Raji (cell line): Measurements from ENCODE around the gene GNG7.

Source experiments
- POLR2A ChIP-seq: IDR thresholded peaks from 2 replicates; pipeline ENCODE4 v1.6.1; 2011; ENCODE audit warnings: low read depth, low read length, control low read depth; ENCODE audit not compliant: insufficient read depth

GNG7 gene

GRCh38 chr19:2719920-2720776 lies 17.7 kb upstream of the GNG7 start:
- no peak for TF ChIP-seq POLR2A

GRCh38 chr19:2719232-2719735 lies 16.8 kb upstream of the GNG7 start:
- no peak for TF ChIP-seq POLR2A

- TF ChIP-seq POLR2A = no peak
These were observed 15.4 kb upstream of the GNG7 start for GRCh38 chr19:2717638-2718541.

DNA sequence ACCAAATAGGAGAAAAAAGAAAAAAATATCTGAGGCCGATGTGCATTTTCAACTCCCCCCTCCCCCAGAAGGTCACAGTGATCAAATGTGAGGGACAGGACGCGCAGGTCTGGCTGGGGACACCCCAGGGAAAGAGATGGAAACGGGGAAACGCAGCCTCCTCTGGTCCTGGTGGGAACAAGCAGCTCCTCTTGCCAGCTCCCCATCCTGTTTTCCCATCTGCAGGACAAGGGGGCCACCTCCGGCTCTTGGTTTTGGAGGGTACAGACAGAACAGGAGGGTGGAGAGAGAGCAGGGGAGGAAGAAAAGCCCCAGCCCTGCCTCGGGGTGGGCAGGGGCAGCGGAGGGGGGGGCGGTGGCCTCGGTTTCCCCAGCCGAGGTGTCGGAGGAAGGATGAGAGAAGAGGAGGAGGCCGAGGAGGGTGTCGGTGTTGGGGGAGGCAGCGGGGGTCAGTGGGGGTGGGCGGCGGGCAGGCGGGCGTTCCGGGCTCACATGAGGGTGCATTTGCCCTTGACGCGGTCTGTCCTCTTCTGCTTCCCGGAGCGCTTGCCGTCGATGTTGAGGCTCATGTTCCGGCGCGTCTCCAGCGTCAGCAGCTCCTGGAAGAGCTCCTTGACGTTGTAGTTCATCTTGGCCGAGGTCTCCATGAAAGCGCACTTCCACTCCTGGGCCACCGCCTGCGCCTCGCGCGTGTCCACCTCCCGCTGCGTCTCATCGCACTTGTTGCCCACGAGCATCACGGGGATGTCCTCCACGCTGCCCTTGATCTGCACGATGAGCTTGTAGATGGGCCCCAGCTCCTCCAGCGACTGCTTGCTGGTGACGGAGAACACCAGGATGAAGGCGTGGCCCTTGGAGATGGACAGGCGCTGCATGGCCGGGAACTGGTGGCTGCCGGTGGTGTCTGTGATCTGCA lies 14.5 kb upstream of the GNG7 start:
- TF ChIP-seq POLR2A = no peak

DNA sequence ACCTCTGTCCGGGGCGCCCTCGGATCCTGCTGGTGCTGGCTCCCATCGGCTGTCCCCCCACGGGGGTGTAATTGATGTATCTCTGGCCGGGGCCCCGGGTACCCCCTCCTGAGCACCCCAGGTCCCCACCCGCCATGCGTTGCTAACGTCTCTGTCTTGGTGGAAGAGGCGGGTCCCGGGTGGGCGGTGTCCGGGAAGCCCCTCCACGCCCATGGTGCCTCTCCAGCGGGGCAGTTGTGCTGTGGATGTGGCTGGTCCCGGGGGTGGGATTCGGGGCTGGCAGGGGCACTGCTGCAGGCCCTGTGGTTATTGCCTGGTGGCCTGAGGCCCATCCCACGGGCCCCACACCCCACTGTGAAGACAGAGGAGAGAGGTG lies 13.8 kb upstream of the GNG7 start:
- TF ChIP-seq POLR2A = no peak

- TF ChIP-seq POLR2A = no peak
These were observed 13.2 kb upstream of the GNG7 start for GRCh38 chr19:2715470-2716274.

- no peak for TF ChIP-seq POLR2A
These were observed 12.2 kb upstream of the GNG7 start for GRCh38 chr19:2714531-2715269.

GRCh38 chr19:2711875-2712205 lies 9.3 kb upstream of the GNG7 start:
- TF ChIP-seq POLR2A = no peak

- TF ChIP-seq POLR2A = no peak
These were observed 8.8 kb upstream of the GNG7 start for GRCh38 chr19:2711172-2711874.

DNA sequence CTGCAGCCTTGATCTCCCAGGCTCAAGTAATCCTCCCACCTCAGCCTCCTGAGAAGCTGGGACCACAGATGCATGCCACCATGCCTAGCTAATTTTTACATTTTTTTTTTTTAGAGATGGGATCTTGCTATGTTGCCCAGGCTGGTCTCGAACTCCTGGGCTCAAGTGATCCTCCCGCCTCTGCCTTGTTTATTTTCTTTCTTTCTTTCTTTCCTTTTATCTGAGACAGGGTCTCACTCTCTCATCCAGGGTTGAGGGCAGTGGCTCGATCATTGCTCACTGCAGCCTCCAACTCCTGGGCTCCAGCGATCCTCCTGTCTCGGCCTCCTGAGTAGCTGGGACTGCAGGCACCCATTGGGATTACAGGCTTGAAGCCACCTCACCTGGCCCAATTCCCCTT lies 3.8 kb upstream of the GNG7 start:
- no peak for TF ChIP-seq POLR2A

- no peak for TF ChIP-seq POLR2A
These were observed 1.3 kb upstream of the GNG7 start for GRCh38 chr19:2703691-2704216.

- no peak for TF ChIP-seq POLR2A
These were observed 563 bp upstream of the GNG7 start for GRCh38 chr19:2703077-2703437.

GRCh38 chr19:2701361-2702169 lies 929 bp downstream of the GNG7 start:
- no peak for TF ChIP-seq POLR2A
